PFSK-1 (cell line): ENCODE measurements around the gene KRTAP21-3.

ENCODE experiments used
- FOXP2 ChIP-seq: optimal IDR thresholded peaks from 2 replicates; pipeline ENCODE3; 2011; ENCODE audit warnings: borderline replicate concordance, control low read depth, inconsistent platforms; ENCODE audit not compliant: insufficient read depth; ENCODE audit errors: extremely low read length, extremely low read depth
- POLR2AphosphoS5 ChIP-seq: IDR thresholded peaks from 2 replicates; pipeline ENCODE4 v1.6.1; 2012; ENCODE audit warnings: low read depth, mild to moderate bottlenecking, control low read depth, low read length, moderate library complexity
- REST ChIP-seq, 2 experiments: IDR thresholded peaks; 2 replicates each; pipeline versions ENCODE4 v1.6.1 to v1.8.0; 2011 to 2012; ENCODE audit warnings: low read depth in 2 of 2, low read length in 2 of 2, control low read depth in 1 of 2, inconsistent platforms in 1 of 2, mild to moderate bottlenecking in 1 of 2, moderate library complexity in 1 of 2; ENCODE audit not compliant: insufficient read depth in 1 of 2
- SIN3A ChIP-seq: IDR thresholded peaks from 2 replicates; pipeline ENCODE4 v1.6.1; 2012; ENCODE audit warnings: mild to moderate bottlenecking, low read length, moderate library complexity, borderline replicate concordance; ENCODE audit not compliant: insufficient read depth
- TAF1 ChIP-seq: IDR thresholded peaks from 2 replicates; pipeline ENCODE4 v1.6.1; 2012; ENCODE audit warnings: low read length, control low read depth, borderline replicate concordance; ENCODE audit not compliant: insufficient read depth

- TF ChIP-seq TAF1 (no peak), REST (IDR thresholded peaks at IDR 0.05; ENCODE audit: insufficient read depth in 1 of 2, low read depth in 2 of 2, low read length in 2 of 2) (no peak), POLR2AphosphoS5 (no peak), SIN3A (no peak), FOXP2 (no peak)
Measured at GRCh38 chr21:30719401-30719800, 824 bp upstream of the KRTAP21-3 start.
